Neural progenitor cell (in vitro differentiated cells): ENCODE measurements around the gene ARHGAP28. TPM values are rescaled to one million over a fixed set of nuclear protein-coding genes. Genes with fewer than 3 reads are reported as not detected.

Source experiments
- DNase-seq: peaks from one replicate; pipeline ENCODE4 v3.0.0-alpha.2; 2016; ENCODE audit warnings: low spot score
- H2AFZ ChIP-seq: fragments of 200-600 bp; sonication (generic); replicated peaks from 2 replicates; pipeline ENCODE4 v1.6.1; 2016; ENCODE audit warnings: antibody characterized with exemption
- H3F3A ChIP-seq: fragments of 200-600 bp; sonication (generic); 2 replicates; pipeline ENCODE4 v1.6.1; 2016; ENCODE audit warnings: antibody characterized with exemption, low read depth
- H3K27ac ChIP-seq: fragments of 200-600 bp; sonication (generic); 2 replicates; pipeline ENCODE4 v1.5.1; 2016; ENCODE audit warnings: mild to moderate bottlenecking
- H3K27me3 ChIP-seq: fragments of 200-600 bp; sonication (generic); 2 replicates; pipeline ENCODE4 v1.6.1; 2016; ENCODE audit warnings: mild to moderate bottlenecking, moderate library complexity
- H3K36me3 ChIP-seq: fragments of 200-600 bp; sonication (generic); 2 replicates; pipeline ENCODE4 v1.5.1; 2016
- H3K4me1 ChIP-seq: fragments of 200-600 bp; sonication (generic); 2 replicates; pipeline ENCODE4 v1.6.1; 2016; ENCODE audit warnings: mixed run types
- H3K4me2 ChIP-seq: fragments of 200-600 bp; sonication (generic); 2 replicates; pipeline ENCODE4 v1.6.1; 2016
- H3K4me3 ChIP-seq: fragments of 200-600 bp; sonication (generic); 2 replicates; pipeline ENCODE4 v1.5.1; 2016
- H3K79me2 ChIP-seq: fragments of 200-600 bp; sonication (generic); 2 replicates; pipeline ENCODE4 v1.6.1; 2016; ENCODE audit warnings: low read depth
- H3K9ac ChIP-seq: fragments of 200-600 bp; sonication (generic); 2 replicates; pipeline ENCODE4 v1.6.1; 2016
- H3K9me3 ChIP-seq: fragments of 200-600 bp; sonication (generic); 2 replicates; pipeline ENCODE4 v1.5.1; 2016; ENCODE audit warnings: low read depth
- H4K20me1 ChIP-seq: fragments of 200-600 bp; sonication (generic); 2 replicates; pipeline ENCODE4 v1.6.1; 2016; ENCODE audit warnings: low read depth
- H3K27ac Mint-ChIP-seq: 3 replicates; pipeline ENCODE4 v1.8.0; 2021; ENCODE audit warnings: mixed read lengths
- H3K27me3 Mint-ChIP-seq: 2 replicates; pipeline ENCODE4 v1.8.0; 2022; ENCODE audit warnings: low read depth, mild to moderate bottlenecking, inconsistent platforms, moderate library complexity, mixed read lengths; ENCODE audit not compliant: insufficient read depth
- H3K36me3 Mint-ChIP-seq: 3 replicates; pipeline ENCODE4 v1.8.0; 2021; ENCODE audit warnings: mixed read lengths
- H3K4me1 Mint-ChIP-seq: 3 replicates; pipeline ENCODE4 v1.8.0; 2021; ENCODE audit warnings: mixed read lengths
- H3K4me3 Mint-ChIP-seq: 3 replicates; pipeline ENCODE4 v1.8.0; 2021; ENCODE audit warnings: mild to moderate bottlenecking, moderate library complexity, mixed read lengths
- H3K9me3 Mint-ChIP-seq: 3 replicates; pipeline ENCODE4 v1.8.0; 2020; ENCODE audit warnings: mixed read lengths
- EZH2 ChIP-seq: fragments of 200-600 bp; sonication (generic); IDR thresholded peaks from 2 replicates; pipeline ENCODE4 v1.6.1; 2017; ENCODE audit warnings: antibody characterized with exemption, mild to moderate bottlenecking, moderate library complexity
- EZH2phosphoT487 ChIP-seq: fragments of 200-600 bp; sonication (generic); IDR thresholded peaks from 2 replicates; pipeline ENCODE4 v1.6.1; 2017; ENCODE audit warnings: antibody characterized with exemption
- total RNA-seq: library from RNA; depleted of rRNA; stranded (reverse); fragments of >200 nt; gene quantifications from 2 replicates; pipeline ENCODE4 v1.2.3, GENCODE V29; 2015; ENCODE audit warnings: low replicate concordance
- TF ChIP-seq, protein P1 (sequence below): fragments of 200-600 bp; sonication (generic); IDR thresholded peaks from 2 replicates; pipeline ENCODE4 v1.5.1; 2017; ENCODE audit warnings: antibody characterized with exemption, mild to moderate bottlenecking

The ARHGAP28 gene
- total RNA-seq, 1 donor from 2014 or later: 25.7 TPM

DNA sequence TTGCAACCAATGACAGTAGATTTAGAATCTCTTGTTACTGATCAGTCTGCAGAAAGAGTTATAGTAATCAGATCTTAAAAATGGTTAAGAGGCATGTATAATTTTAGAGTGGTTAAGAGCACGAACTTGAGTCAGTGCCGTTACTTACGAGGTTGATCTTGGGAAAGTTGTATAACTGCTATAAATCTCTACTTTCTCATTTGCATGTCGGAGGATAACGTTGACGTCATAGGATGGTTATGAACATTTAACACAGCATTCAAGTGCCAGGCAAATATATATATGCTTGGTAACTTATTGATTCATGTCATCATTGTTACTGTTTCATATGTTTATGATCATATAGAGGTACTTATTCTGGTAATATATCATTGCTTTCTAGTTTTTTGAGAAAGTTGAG is 146.2 kb downstream of the ARHGAP28 start:
- H3K9ac ChIP-seq: no peak overlapping the region
- H3K79me2 ChIP-seq: no peaks in the 10 kb centered on the region
- Mint-ChIP-seq H3K4me3 (no peak overlapping the region), H3K36me3 (peaks cover 11% of the 10 kb centered on the region), H3K4me1 (peaks cover 22% of the 10 kb centered on the region), H3K27me3 (peaks cover 2% of the 10 kb centered on the region), H3K27ac (no peak overlapping the region), H3K9me3 (no peaks in the 10 kb centered on the region)
- no peak overlapping the region for H3K27ac ChIP-seq
- no peak for DNase-seq
- TF ChIP-seq EZH2 (no peak), EZH2phosphoT487 (no peak)
- TF ChIP-seq, protein P1, sequence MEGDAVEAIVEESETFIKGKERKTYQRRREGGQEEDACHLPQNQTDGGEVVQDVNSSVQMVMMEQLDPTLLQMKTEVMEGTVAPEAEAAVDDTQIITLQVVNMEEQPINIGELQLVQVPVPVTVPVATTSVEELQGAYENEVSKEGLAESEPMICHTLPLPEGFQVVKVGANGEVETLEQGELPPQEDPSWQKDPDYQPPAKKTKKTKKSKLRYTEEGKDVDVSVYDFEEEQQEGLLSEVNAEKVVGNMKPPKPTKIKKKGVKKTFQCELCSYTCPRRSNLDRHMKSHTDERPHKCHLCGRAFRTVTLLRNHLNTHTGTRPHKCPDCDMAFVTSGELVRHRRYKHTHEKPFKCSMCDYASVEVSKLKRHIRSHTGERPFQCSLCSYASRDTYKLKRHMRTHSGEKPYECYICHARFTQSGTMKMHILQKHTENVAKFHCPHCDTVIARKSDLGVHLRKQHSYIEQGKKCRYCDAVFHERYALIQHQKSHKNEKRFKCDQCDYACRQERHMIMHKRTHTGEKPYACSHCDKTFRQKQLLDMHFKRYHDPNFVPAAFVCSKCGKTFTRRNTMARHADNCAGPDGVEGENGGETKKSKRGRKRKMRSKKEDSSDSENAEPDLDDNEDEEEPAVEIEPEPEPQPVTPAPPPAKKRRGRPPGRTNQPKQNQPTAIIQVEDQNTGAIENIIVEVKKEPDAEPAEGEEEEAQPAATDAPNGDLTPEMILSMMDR: no peak
- peaks cover 32% of the 10 kb centered on the region for H3K4me1 ChIP-seq
- H4K20me1 ChIP-seq: peaks cover 12% of the 10 kb centered on the region
- no peak overlapping the region for H3K4me2 ChIP-seq
- H3K9me3 ChIP-seq: no peaks in the 10 kb centered on the region
- H2AFZ ChIP-seq: no peak overlapping the region
- no peaks in the 10 kb centered on the region for H3K36me3 ChIP-seq
- no peak overlapping the region for H3K4me3 ChIP-seq
- H3F3A ChIP-seq: peaks cover 31% of the 10 kb centered on the region
- peaks cover 7% of the 10 kb centered on the region for H3K27me3 ChIP-seq

DNA sequence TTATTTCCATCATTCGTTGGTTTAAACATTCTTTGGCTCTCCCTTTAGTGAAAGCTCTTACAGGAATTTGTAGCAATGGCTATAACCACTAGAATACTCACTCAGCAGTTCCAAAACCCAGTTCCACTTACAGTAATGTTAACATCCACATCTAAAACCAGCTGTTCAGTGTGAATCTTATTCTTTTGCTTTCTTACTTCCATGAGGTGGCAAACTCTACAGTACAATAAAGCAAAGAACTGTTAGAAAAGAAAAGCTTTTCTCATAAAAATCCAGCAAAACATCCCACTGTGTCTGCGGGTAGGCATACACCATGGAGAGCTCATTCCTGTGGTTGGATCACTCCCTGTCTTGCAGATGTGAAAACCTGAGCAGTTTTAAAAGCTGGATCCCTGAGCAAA is 147.1 kb downstream of the ARHGAP28 start:
- H3K9me3 ChIP-seq: no peaks in the 10 kb centered on the region
- TF ChIP-seq EZH2: no peak
- TF ChIP-seq, protein P1: no peak
- TF ChIP-seq EZH2phosphoT487: no peak
- H3K9me3 Mint-ChIP-seq: no peaks in the 10 kb centered on the region
- peaks cover 6% of the 10 kb centered on the region for H3K27me3 ChIP-seq
- peaks cover 2% of the 10 kb centered on the region for H3K27me3 Mint-ChIP-seq
- H3K36me3 Mint-ChIP-seq: peaks cover 9% of the 10 kb centered on the region
- no peaks in the 10 kb centered on the region for H3K79me2 ChIP-seq
- H2AFZ ChIP-seq: no peak overlapping the region
- H3F3A ChIP-seq: peaks cover 40% of the 10 kb centered on the region
- H3K9ac ChIP-seq: no peak overlapping the region
- peaks cover 18% of the 10 kb centered on the region for H4K20me1 ChIP-seq
- DNase-seq: no peak
- peaks cover 31% of the 10 kb centered on the region for H3K4me1 Mint-ChIP-seq
- no peak overlapping the region for H3K4me2 ChIP-seq
- H3K27ac ChIP-seq: no peak overlapping the region
- no peak overlapping the region for H3K27ac Mint-ChIP-seq
- H3K4me1 ChIP-seq: peaks cover 41% of the 10 kb centered on the region
- H3K4me3 ChIP-seq: no peak overlapping the region
- no peak overlapping the region for H3K4me3 Mint-ChIP-seq
- no peaks in the 10 kb centered on the region for H3K36me3 ChIP-seq

DNA sequence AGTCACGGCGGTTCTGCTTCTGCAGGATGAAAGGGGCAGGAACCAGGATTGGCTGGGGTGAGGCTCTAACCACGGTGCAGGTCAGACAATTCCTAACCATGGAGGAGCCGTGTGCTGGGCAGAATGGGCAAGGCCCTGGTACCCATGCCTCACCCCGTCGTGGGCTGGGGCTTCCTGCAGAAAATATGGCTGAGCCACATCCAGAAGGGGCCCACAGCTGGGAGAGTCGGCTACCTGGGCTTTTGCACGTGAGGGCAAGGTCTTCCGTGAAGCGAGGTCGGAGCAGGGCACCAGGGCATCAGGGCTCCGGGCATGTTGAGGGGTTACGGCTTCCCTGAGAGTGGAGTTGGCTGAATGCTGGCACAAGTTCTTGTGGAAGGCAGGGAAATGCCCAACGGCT is 147.8 kb downstream of the ARHGAP28 start:
- peaks cover 2% of the 10 kb centered on the region for H3K27me3 Mint-ChIP-seq
- no peak overlapping the region for H3K4me3 ChIP-seq
- H3K27ac Mint-ChIP-seq: no peak overlapping the region
- peaks cover 35% of the 10 kb centered on the region for H3K4me1 Mint-ChIP-seq
- H3K9me3 ChIP-seq: no peaks in the 10 kb centered on the region
- no peaks in the 10 kb centered on the region for H3K9me3 Mint-ChIP-seq
- DNase-seq: no peak
- no peak overlapping the region for H2AFZ ChIP-seq
- H3K27ac ChIP-seq: no peak overlapping the region
- H4K20me1 ChIP-seq: peaks cover 18% of the 10 kb centered on the region
- H3F3A ChIP-seq: peaks cover 40% of the 10 kb centered on the region
- TF ChIP-seq, protein P1: no peak
- no peak for TF ChIP-seq EZH2
- H3K36me3 ChIP-seq: no peaks in the 10 kb centered on the region
- no peak overlapping the region for H3K4me3 Mint-ChIP-seq
- no peaks in the 10 kb centered on the region for H3K79me2 ChIP-seq
- H3K4me2 ChIP-seq: no peak overlapping the region
- peaks cover 9% of the 10 kb centered on the region for H3K36me3 Mint-ChIP-seq
- H3K27me3 ChIP-seq: no peaks in the 10 kb centered on the region
- H3K9ac ChIP-seq: no peak overlapping the region
- H3K4me1 ChIP-seq: peaks cover 41% of the 10 kb centered on the region
